IPS-NIHi7 (cell line): ENCODE results near the gene CRADD.
"Not testable (repeated sequence)": the region's sequence is repeated elsewhere in the genome, so short reads cannot be mapped to it uniquely, and the experiment has no call there.

Source experiments
- DNase-seq: peaks from one replicate; pipeline ENCODE4 v3.0.0; 2012; ENCODE audit warnings: mixed read lengths; ENCODE audit errors: extremely low spot score

The CRADD gene

DNA sequence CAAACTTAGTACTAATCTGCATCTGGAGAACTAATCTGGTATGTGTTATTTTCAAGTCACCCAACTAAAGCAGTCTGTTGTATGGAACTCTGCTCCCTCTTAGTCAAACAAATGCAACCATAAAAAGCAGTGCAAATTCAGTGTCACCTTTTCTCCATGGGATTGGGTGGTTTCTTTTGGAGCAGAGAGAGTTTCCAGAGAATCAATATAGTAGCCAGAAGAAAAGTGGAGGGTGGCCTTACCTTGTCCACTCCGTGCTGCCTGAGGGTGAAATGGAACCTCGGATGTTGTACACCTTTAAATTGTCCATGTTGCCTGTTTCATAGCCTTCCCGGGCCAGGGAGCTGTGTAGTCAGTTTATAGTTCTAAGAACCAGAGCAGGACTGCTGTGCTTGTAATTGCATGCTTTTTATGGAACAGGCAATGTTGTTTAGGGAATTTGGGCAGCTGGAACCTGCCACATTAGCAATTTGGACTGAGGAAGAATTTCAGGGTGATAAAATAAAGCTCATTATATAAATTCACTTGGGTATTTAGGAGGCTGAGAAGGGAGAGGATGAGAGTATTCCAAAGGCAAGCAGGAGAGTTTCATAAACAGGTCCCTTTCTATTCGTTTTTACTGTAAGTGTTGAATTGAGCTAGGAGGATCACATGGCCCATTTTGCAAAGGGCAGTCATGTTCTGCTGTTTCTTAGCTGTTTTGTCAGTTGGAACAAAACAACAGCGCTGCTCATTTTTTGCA is 60.5 kb downstream of the CRADD start:
- DNase-seq, result no peak

DNA sequence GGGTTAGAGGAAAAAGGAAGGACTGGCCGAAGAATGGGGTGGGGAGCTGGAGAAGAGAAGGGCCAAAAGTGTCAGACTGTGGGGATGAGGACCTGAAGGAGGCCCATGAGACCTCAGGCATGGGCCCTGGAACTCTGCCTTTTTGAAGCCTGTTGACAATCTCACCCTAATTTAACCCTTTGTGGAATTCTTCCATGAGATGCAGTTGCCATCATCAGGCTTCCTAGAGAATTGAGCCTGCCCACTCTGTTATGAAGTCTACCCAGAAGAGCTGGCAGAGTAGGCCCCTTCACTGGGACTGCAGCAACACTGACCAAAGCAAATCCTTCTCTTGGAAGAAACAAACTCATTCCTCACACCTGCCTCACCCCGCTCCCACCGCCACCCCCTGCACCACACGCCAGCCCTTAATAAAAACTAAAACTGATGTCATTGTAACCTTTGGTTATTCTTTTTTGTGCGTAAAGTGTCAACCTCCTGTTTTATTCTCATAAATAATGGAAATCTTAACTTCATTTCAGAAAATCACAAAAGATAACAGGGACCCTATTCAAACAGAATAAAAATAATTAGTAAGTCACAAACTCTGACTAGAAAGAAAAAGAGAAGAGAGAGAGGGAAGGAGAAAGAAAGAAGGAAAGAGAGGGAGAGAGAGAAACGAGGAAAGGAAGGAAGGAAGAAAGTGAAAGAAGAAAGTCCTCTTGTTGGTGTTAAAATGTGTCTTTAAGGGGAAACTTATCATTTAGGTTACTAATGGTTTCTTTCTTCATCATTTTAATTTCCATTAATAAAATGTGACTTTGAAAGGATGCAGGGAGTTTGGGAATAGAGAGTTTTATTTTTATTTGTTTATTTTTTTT is 61.3 kb downstream of the CRADD start:
- no peak for DNase-seq

DNA sequence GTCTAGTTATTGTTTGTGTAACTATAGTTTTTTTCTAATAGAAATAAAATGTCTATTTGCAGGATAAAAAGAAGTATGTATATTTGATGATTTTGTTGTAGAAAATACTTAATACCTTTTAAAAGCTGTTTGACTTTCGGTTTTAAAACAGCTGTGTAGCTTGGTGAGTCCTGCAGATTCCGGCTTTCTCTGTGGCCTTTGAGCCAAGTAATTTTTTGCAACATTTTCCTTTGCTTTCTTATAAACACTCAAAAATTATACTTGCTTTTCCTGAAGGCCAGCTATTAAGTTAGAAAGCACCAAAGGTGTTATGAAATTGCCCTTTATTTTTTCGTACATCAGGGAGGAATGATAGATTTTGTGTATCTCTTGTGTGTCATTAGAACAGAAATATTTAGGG is 63.6 kb downstream of the CRADD start:
- DNase-seq, result no peak

DNA sequence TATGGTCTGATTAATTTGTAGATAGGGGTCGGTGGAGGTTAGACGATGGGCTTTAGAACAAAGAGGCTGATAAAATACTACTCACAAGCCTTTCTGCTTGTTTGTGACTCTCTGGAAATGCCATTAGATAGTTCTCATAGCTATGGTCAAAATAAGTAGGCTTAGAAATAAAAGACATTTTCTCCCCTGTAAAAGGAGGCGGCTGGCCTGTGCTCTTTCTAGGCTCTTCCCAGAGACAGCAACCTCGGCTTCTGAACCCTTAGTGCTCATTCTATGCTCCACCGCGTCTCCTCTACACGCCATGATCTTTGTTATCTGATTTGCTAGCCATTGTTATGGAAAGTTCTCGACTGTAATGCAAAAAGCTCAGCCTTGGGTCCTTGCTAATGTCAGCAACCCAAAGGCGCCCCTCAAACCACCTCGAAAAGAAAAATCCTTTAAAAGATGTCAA is 64.5 kb downstream of the CRADD start:
- DNase-seq, result peak; percentile 74

DNA sequence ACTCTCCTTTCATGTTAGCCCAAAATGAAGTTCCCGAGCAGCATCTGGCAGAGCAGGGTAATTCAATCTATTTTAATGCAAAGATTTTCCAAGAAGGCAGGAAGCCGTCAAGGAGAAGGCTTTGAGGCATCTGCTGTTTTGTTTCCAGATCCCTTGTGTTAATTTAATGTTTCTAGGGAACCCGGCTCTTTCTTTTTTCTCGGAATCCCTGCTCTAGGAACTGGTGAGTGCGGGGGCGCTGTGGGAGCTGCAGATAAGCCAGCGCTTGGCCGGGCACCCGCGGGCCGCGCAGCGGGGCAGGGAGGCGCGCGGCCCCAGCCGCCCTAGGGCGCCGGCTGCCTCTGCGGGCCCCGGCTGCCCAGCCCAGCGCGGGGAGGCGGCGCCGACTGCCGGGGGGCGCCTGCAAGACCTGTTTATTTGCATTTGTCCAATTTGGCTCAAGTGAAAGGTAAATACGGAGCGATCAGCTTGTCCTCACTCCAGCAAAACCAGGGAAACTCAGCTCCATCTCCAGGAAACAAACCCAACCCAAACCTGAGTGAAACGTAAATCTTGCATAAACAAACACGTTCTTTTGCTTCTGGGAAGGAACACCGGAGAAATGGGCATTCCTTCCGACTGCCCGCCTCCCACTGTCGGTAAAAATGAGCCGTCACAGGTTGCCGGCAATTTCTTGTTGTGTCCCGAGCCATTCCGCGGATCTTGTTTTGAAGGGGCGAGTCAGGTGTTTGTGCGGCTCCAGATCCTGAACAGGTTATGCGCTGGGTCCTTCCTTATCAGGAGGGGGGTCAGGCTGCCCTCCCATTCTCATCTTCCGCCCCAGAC is 65.1 kb downstream of the CRADD start:
- peak; percentile 78 for DNase-seq

DNA sequence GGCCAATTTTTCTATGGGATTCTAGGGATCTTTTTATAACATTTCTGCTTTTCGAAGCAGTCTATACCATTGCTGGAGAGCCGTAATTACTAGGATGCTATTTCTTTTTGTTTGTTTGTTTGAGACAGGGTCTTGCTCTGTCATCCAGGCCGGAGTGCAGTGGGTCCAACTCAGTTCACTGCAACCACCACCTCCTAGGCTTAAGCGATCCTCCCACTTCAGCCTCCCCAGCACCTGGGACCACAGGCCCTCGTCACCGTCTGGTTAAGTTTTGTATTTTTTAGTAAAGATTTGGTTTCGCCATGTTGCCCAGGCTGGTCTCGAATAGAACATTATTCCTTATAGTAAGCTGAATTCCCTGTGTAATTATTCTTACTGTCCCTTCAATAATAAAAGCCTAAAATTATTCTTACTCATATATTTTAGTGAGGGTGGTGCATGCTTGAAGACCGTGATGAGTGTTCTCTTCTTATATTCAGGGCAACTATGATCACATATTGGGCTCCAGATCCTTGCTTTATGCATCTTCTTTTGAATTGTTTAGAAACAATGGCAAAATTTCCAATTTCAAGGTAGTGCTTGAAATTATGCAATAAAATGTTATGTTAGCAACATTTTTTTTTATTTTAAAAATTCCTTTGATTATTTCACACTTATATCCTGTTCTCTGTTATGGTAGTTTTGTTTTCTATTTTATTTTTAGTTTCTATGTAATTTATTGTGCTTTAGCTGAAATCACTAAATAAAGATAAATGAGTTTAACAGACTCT is 66.2 kb downstream of the CRADD start:
- DNase-seq, result no peak

DNA sequence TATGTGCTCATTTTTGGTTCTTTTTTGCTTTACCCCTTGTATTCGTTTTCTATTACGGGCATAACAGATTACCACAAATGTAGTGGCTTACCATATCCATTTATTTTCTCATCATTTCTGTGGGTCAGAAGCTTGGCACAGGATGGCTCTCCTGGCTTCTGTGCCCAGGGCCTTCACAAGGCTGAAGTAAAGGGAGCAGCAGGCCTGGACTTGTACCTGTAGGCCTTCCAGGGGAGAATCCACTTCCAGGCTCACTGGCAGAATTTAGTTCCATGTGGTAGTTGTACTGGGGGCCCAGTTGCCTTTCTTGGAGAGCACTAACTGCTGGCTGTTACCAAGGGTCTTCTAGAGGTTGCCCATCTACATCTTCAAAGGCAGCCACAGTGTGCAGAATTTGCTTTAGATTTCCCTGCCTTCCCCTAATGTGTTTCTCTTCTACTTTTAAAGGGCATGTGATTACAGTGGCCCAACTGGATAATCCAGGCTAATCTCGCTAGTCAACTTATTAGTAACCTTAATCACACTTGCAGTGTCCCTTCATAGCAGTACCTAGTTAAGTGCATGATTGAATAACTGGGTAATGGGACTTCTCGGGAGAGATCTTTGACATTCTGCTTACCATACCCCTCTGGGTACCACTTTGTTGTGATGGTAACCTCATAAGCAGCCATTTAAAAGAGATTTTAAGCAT is 67.0 kb downstream of the CRADD start:
- no peak for DNase-seq

DNA sequence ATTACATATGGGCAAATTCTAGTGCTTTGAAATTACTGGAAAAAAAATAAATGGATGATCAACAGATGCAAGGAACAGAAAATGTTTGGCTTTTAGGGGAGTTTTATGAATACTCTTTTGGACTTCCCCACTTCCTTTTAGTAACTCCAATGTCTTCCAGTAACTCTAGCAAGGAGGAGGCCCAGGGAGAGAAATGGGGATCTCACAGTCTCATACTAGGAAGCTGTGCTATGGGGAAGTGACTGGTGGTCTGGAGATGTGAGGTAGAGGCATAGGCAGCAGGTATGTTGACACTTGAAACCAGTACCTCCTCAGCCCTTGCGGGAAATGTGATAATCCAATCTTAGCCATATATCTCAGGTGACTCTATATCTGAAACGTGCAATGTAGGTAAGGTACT is 68.1 kb downstream of the CRADD start:
- DNase-seq, result no peak

DNA sequence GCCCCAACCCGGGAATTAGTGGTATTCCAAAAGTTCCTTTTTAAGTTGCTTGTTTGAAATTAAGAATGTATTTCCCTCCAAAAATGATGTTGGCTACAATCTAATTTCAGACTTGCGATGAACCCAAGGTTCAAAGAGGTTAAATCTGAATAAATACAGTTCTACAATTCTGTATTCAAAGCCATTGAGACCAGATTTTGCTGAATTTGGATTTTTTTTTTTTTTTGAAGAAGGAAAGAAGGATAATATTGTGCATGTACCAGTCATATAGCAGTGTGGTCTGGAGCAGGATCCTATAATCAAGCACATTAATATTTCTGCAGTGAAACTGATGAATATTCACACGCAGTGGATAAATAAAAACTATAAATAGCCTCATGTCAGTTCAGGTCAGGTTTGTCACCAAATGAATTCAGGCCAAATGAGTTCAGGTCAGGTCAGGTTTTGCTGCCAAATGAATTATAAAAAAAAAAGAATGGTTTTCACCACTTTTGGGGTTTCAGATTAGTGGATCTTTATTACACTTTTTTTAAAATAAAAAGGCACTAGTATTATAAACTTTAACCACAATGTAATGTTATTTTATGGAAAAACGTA is 69.5 kb downstream of the CRADD start:
- DNase-seq, result no peak

DNA sequence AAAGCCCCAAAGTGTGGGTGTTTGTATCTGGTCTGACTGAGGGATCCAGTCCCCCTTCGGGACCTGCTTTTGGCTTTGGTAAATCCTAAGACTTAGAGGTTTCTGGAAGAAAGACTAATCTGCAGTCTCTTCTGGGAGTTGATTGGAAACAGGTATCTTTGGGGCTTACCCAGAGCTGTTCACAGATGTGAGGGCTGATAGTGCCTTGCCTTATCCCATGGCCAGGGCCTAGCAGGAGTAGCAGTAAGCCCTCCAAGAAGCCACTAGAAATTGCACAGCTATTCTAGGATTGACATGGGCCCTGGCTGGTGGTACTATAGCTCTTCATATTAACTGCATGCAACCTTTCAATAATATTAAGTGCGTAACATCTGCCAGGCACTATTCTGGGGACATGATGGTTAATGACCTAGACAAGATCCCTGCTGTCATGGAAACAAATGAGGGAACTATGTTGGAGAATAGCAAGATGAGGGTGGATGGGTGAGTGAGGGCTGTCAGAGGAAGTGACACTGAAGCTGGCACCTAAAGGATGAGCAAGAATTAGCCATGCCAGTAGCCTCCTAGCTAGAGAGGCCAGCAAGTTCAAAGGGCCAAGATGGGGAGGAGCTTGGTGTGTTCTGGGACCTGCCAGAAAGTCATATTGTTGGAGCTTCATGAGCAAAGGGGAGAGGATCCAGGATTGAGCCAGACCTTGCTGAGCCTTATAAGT is 71.7 kb downstream of the CRADD start:
- no peak for DNase-seq

DNA sequence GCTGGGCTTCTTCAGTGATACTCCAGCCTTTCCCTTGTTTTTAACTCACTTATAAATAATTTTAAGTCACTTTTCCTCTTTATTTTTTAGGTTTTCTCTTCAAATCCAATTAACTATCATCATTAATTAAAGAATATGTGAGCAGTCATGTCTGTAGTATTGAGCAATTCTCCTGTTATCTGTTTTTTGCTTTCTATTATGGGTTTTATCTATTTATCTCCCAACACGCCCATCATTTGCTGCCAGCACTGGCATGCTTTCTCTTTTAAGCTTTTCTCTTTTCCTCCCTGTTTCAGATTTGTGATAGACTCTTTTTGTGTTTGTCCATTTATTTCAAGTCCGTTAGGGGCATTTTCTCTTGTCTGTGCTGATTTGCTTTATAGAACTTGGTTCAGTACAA is 72.3 kb downstream of the CRADD start:
- DNase-seq, result no peak

DNA sequence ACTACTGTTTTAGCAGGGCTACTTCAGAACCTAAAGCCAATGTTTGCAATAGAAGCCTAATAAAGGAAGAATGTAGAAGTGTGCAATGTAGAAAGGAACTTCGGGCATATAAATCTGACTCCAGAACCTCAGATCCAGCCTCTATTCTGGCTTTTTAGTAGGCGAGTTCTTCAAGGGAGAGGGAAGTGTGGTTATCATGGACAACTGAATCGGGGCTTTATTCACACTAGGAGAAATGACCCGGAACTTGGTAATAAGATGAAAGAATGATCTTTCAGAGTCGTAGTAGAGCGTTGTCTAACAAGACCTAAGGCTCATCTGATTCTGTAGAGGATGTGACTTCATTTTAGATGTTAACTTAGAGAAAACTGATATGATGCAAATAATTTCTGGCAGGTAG is 72.9 kb downstream of the CRADD start:
- DNase-seq, result no peak

DNA sequence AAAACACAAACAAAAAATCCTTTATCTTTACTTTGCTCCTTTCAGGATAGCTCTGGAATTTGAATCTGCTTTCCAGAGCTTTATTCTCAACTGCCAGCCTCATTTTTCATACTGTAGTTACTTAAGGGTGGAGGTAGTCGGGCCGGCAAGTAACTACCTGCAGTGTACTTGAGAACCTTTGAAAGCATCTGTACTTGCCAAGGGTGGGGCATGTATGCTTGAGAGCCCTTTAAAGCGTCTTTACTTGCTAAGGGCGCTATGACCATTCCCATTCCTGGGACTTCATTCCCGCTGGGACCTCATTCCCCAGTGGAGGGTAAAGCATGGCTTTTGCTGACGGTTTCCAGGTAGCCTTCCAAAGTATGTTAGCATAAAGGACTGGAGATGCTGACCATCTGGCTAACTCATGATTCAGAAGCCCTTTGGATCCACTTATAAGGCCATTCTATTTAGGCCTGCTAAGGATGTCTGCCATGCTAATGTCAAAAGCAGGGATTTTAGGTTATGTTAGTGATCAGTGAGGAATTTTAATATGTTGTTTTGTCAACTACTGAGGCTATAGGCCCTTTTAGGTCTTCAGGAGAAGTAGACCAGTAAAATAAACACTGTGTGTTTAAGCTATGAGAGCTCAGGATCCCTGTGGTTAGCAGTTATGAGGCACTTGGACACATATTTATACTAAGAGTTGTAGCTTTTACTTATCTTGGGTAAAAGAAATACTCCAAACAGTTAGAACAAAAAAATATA is 74.9 kb downstream of the CRADD start:
- no peak for DNase-seq

DNA sequence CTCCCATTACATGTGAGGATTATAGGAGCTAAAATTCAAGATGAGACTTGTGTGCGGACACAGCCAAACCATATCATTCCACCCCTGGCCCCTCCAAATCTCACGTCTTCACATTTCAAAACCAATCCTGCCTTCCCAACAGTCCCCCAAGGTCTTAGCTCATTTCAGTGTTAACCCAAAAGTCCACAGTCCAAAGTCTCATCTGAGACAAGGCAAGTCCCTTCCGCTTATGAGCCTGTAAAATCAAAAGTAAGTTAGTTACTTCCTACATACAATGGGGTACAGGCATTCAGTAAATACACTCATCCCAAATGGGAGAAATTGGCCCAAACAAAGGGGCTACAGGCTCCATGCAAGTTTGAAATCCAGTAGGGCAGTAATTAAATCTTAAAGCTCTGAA is 76.1 kb downstream of the CRADD start:
- DNase-seq, result no peak

DNA sequence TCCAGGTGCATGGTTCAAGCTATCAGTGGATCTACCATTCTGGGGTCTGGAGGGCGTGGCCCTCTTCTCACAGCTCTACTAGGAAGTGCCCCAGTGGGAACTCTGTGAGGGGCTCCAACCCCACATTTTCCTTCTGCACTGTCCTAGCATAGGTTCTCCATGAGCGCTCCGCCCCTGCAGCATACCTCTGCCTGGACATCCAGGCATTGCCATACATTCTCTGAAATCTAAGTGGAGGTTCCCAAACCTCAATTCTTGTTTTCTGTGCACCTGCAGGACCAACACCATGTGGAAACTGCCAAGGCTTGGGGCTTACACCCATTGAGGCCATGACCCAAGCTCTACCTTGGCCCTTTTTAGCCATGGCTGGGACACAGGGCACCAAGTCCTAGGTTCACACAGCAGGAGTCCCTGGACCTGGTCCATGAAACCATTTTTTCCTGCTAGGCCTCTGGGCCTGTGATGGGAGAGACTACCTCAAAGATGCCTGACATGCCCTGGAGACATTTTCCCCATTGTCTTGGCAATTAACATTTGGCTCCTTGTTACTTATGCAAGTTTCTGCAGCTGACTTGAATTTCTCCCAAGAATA is 76.8 kb downstream of the CRADD start:
- DNase-seq, result no peak

DNA sequence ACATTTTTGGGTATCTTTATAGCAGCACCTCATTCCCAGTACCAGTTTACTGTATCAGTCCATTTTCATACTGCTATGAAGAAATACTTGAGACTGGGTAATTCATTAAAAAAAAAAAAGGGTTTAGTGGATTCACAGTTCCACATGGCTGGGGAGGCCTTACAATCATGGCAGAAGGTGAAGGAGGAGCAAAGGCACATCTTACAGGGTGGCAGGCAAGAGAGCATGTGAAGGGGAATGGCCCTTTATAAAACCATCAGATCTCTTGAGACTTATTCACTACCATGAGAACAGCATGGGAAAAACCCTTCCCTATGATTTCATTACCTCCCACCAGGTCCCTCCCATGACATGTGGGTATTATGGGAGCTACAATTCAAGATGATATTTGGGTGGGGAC is 77.7 kb downstream of the CRADD start:
- DNase-seq, result not testable (repeated sequence)

DNA sequence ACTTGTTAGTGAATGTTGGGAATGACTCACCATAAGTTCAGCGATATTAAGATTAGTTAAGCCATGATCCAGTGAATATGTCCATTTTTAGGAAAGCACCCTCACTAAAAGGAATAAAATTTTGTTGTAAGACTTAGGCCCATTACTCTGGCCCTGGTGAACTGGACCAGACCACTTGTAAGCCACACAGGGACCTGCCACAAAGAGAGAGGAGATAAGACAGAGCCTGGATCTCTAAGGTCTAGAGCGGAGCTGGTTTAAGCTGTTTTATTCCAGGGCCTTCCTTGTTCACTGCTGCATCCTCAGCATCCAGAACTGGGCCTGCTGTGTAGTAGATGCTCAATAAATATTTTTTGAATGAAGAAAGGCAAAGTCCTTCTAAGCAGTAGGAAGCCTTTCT is 79.1 kb downstream of the CRADD start:
- no peak for DNase-seq

DNA sequence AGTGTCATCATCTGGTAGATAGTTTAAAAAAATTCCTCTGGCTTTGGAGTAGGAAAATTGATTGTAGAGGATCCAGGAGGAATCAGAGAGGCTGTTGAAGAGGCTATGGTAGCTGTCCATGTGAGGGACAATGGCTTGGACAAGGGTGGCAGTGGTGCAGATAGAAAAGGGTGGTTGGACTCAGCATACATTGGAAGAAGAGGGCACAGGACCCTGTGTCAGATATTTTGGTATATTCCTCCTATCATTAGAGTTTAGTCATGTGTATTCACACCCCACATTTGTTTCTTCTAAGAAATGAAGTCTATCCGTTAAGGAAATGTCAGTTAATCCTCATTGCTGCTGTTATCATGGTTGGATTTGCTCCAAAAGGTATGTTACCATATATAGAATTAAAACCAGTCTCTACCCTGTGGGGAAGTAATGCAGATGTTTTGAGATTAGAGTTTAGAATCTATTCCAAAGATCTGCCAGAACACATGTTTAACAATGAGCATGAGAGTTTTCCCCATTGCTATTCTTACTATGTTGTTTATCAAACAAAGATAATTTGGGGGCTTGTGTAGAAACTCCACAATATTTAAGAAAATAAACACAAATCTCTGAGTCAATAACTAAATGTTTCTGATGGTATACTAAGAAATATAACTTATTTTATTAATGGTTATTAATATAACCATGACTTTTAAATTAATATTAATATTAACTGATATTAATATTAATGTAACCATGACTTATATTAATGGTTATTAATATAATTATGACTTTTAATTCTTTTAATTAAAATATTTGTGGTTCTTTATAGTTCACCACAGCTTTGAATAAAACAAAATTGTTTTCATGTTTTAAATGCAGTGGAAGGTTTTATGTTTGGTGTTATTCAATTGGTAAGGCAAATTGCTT is 80.9 kb downstream of the CRADD start:
- no peak for DNase-seq
